A673 (cell line): ENCODE results near the gene ATG7. TPM values are rescaled to one million over a fixed set of nuclear protein-coding genes. Genes with fewer than 3 reads are reported as not detected.

Experiments used
- BruUV-seq: library from RNA; stranded (reverse); fragments of 400-500 nt; replicated peaks from 2 replicates; lab custom pipeline; 2021; lab: Mats Ljungman, UMichigan
- CTCF ChIA-PET: fragments of 300-600 bp; sonication (Branson Sonifier 250); formaldehyde crosslinking; loops from one replicate; lab custom pipeline; 2022; ENCODE audit warnings: antibody characterized with exemption; lab: Charles Lee
- POLR2A ChIA-PET: fragments of 300-600 bp; sonication (Branson Sonifier 250); formaldehyde crosslinking; loops from one replicate; lab custom pipeline; 2022; ENCODE audit warnings: antibody characterized with exemption; ENCODE audit not compliant: low non-redundant PET; lab: Charles Lee
- DNase-seq: peaks from one replicate; pipeline ENCODE4 v3.0.0-alpha.2; 2015; ENCODE audit warnings: low spot score
- H3K27ac ChIP-seq: fragments of 200-600 bp; sonication (generic); 2 replicates; pipeline ENCODE4 v1.5.1; 2016; ENCODE audit warnings: mixed run types, low read depth, mild to moderate bottlenecking, mixed read lengths, antibody characterized with exemption, low read length; ENCODE audit not compliant: poor library complexity, severe bottlenecking
- H3K27me3 ChIP-seq: fragments of 200-600 bp; sonication (generic); replicated peaks from 2 replicates; pipeline ENCODE4 v1.6.1; 2017; ENCODE audit warnings: mixed run types, low read depth, mild to moderate bottlenecking, mixed read lengths, antibody characterized with exemption, low read length; ENCODE audit not compliant: insufficient read depth, poor library complexity
- H3K36me3 ChIP-seq: fragments of 200-600 bp; sonication (generic); 2 replicates; pipeline ENCODE4 v1.6.1; 2016; ENCODE audit warnings: mixed run types, mild to moderate bottlenecking, mixed read lengths, antibody characterized with exemption, low read length; ENCODE audit not compliant: insufficient read depth, poor library complexity, severe bottlenecking
- H3K4me1 ChIP-seq: fragments of 200-600 bp; sonication (generic); 2 replicates; pipeline ENCODE4 v1.6.1; 2017; ENCODE audit warnings: mixed run types, mild to moderate bottlenecking, mixed read lengths, antibody characterized with exemption, low read length; ENCODE audit not compliant: insufficient read depth, poor library complexity, severe bottlenecking
- H3K4me3 ChIP-seq: fragments of 200-600 bp; sonication (generic); 2 replicates; pipeline ENCODE4 v1.5.1; 2016; ENCODE audit warnings: low read depth, mixed run types, mild to moderate bottlenecking, mixed read lengths, low read length; ENCODE audit not compliant: poor library complexity, severe bottlenecking
- H3K9me3 ChIP-seq: fragments of 200-600 bp; sonication (generic); 2 replicates; pipeline ENCODE4 v1.6.1; 2016; ENCODE audit warnings: mixed run types, low read depth, mild to moderate bottlenecking, mixed read lengths, antibody characterized with exemption, low read length; ENCODE audit not compliant: poor library complexity, severe bottlenecking
- EZH2 ChIP-seq: fragments of 200-600 bp; sonication (generic); IDR thresholded peaks from 2 replicates; pipeline ENCODE4 v1.6.1; 2017; ENCODE audit warnings: borderline replicate concordance, low read depth, mild to moderate bottlenecking, mixed read lengths, antibody characterized with exemption, low read length; ENCODE audit not compliant: poor library complexity, severe bottlenecking
- intact Hi-C: fragments of 100-400 bp; cut with micrococcal nuclease; formaldehyde crosslinking; loops from one replicate; pipeline ENCODE4 v1.10.0; 2022; ENCODE audit not compliant: unreplicated experiment
- total RNA-seq: library from RNA; stranded (reverse); gene quantifications from 2 replicates; pipeline ENCODE4 v1.2.3, GENCODE V29; 2021
- TF ChIP-seq, protein P1 (sequence below): fragments of 300-800, 200-600 bp; sonication (generic); conservative IDR thresholded peaks from 2 replicates; pipeline ENCODE4 v1.5.1; 2017; ENCODE audit warnings: low read depth, mild to moderate bottlenecking, antibody characterized with exemption, low read length, moderate library complexity, mixed read lengths

The ATG7 gene
- total RNA-seq, 1 experiment from 2014 or later, result 30.9 TPM

DNA sequence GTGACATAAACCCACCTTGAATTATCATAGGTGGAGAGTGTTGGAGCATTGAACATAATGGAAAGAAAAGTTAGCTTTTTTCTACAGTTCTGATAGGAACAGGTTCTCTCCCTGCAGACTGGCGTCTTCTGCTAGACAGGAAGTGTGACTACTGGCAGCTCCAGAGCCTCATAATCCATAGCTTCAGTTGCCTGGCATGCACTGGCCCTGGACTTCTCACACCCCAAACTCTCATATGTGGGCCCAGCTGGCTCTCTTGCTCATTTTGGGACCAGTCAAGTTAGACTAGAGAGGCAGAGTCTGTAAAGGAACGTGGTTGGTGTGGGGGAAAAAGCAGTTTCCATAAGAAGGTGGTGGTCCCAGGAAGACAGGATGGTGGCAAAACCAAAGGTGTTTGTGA is 191.4 kb downstream of the ATG7 start:
- ChIA-PET POLR2A (no interaction called here), CTCF (no interaction called here)
- Histone ChIP-seq H3K4me3 (no peak overlapping the region), H3K27me3 (no peaks in the 10 kb centered on the region), H3K4me1 (peaks cover 23% of the 10 kb centered on the region), H3K36me3 (no peaks in the 10 kb centered on the region), H3K27ac (no peak overlapping the region), H3K9me3 (no peaks in the 10 kb centered on the region)
- intact Hi-C loops, result no loop called here
- DNase-seq, result no peak
- TF ChIP-seq EZH2, result no peak
- TF ChIP-seq, protein P1, sequence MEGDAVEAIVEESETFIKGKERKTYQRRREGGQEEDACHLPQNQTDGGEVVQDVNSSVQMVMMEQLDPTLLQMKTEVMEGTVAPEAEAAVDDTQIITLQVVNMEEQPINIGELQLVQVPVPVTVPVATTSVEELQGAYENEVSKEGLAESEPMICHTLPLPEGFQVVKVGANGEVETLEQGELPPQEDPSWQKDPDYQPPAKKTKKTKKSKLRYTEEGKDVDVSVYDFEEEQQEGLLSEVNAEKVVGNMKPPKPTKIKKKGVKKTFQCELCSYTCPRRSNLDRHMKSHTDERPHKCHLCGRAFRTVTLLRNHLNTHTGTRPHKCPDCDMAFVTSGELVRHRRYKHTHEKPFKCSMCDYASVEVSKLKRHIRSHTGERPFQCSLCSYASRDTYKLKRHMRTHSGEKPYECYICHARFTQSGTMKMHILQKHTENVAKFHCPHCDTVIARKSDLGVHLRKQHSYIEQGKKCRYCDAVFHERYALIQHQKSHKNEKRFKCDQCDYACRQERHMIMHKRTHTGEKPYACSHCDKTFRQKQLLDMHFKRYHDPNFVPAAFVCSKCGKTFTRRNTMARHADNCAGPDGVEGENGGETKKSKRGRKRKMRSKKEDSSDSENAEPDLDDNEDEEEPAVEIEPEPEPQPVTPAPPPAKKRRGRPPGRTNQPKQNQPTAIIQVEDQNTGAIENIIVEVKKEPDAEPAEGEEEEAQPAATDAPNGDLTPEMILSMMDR, result no peak
- BruUV-seq, result no TSS peak

- Histone ChIP-seq H3K4me1 (peaks cover 23% of the 10 kb centered on the region), H3K4me3 (no peak overlapping the region), H3K36me3 (no peaks in the 10 kb centered on the region), H3K27ac (no peak overlapping the region), H3K9me3 (no peaks in the 10 kb centered on the region), H3K27me3 (no peaks in the 10 kb centered on the region)
- BruUV-seq, result no TSS peak
- CTCF ChIA-PET, result no interaction called here
- POLR2A ChIA-PET, result no interaction called here
- intact Hi-C loops, result no loop called here
- DNase-seq, result no peak
- no peak for TF ChIP-seq EZH2
- TF ChIP-seq, protein P1, result no peak
Measured at GRCh38 chr3:11464356-11464755, 192.2 kb downstream of the ATG7 start.

GRCh38 chr3:11465744-11466616 is 193.8 kb downstream of the ATG7 start:
- intact Hi-C loops, result no loop called here
- Histone ChIP-seq H3K27ac (peak overlapping the region; percentile 75), H3K27me3 (no peaks in the 10 kb centered on the region), H3K4me1 (peaks cover 23% of the 10 kb centered on the region), H3K9me3 (no peaks in the 10 kb centered on the region), H3K4me3 (no peak overlapping the region), H3K36me3 (no peaks in the 10 kb centered on the region)
- peak; percentile 87 for DNase-seq
- TF ChIP-seq, protein P1, result no peak
- TF ChIP-seq EZH2, result no peak
- ChIA-PET CTCF (no interaction called here), POLR2A (no interaction called here)
- no TSS peak for BruUV-seq
